Vagina (tissue), 2 donors: ENCODE data around the gene ANAPC2.

Experiments
- CTCF ChIP-seq, 3 experiments: fragments of 450-650 bp in 2 of 3; fragments of 200-600 bp in 1 of 3; sonication (generic) in 1 of 3; IDR thresholded peaks; one replicate each; pipeline ENCODE4 v1.5.1; 2017 to 2019; ENCODE audit warnings: antibody characterized with exemption in 3 of 3, mild to moderate bottlenecking in 2 of 3, moderate library complexity in 2 of 3
- POLR2A ChIP-seq, 2 donors: fragments of 450-650 bp; IDR thresholded peaks; one replicate each; pipeline ENCODE4 v1.6.1; 2017; ENCODE audit warnings: antibody characterized with exemption in 2 of 2, mild to moderate bottlenecking in 2 of 2, moderate library complexity in 2 of 2
- POLR2AphosphoS5 ChIP-seq, 2 donors: sonication (generic); formaldehyde crosslinking; IDR thresholded peaks; one replicate each; pipeline ENCODE4 v1.9.0; 2017; ENCODE audit warnings: antibody characterized with exemption in 2 of 2, mild to moderate bottlenecking in 2 of 2, low read depth in 1 of 2; ENCODE audit not compliant: insufficient read depth in 1 of 2

GRCh38 chr9:137138722-137139467 is 49.5 kb downstream of the ANAPC2 start, which contains the start of gene GRIN1:
- TF ChIP-seq POLR2A (IDR thresholded peaks at IDR 0.05) (no peak), CTCF (IDR thresholded peaks at IDR 0.05) (no peak), POLR2AphosphoS5 (IDR thresholded peaks at IDR 0.05; ENCODE audit: insufficient read depth in 1 of 2, low read depth in 1 of 2) (no peak)
